GM10266 (cell line): ENCODE data around the gene FAM118B.

ENCODE experiments used
- DNase-seq: peaks from one replicate; pipeline ENCODE4 v3.0.0; 2012; ENCODE audit errors: extremely low spot score
- CTCF ChIP-seq: IDR thresholded peaks from 2 replicates; pipeline ENCODE4 v1.5.1; 2012; ENCODE audit warnings: mild to moderate bottlenecking, low read depth; ENCODE audit not compliant: control insufficient read depth, insufficient read depth; ENCODE audit errors: missing control alignments

Gene FAM118B

GRCh38 chr11:126166413-126166812, 45.2 kb upstream of the FAM118B start:
- DNase-seq = no peak
- TF ChIP-seq CTCF = no peak

- DNase-seq = no peak
- TF ChIP-seq CTCF = no peak
Observed at GRCh38 chr11:126167488-126167887, 44.1 kb upstream of the FAM118B start.

GRCh38 chr11:126169291-126169690, 42.3 kb upstream of the FAM118B start:
- DNase-seq = no peak
- TF ChIP-seq CTCF = no peak

- TF ChIP-seq CTCF = no peak
- no peak for DNase-seq
Observed at GRCh38 chr11:126172596-126173038, 39.0 kb upstream of the FAM118B start.

GRCh38 chr11:126173257-126173656, 38.3 kb upstream of the FAM118B start:
- no peak for TF ChIP-seq CTCF
- DNase-seq = no peak

- no peak for TF ChIP-seq CTCF
- no peak for DNase-seq
Observed at GRCh38 chr11:126174816-126175215, 36.8 kb upstream of the FAM118B start.

GRCh38 chr11:126175393-126175792, 36.2 kb upstream of the FAM118B start:
- no peak for TF ChIP-seq CTCF
- no peak for DNase-seq
